HG02970 (cell line): ENCODE data around the gene OLIG3.

Source experiments
- ATAC-seq: cut with Tn5 transposase; IDR thresholded peaks from one replicate; pipeline ENCODE4 v1.9.1; 2021; ENCODE audit warnings: mild to moderate bottlenecking, moderate library complexity, moderate number of reproducible peaks; ENCODE audit not compliant: unreplicated experiment, low FRiP score

OLIG3 gene

GRCh38 chr6:137473598-137473997, 20.6 kb downstream of the OLIG3 start:
- no peak for ATAC-seq

DNA sequence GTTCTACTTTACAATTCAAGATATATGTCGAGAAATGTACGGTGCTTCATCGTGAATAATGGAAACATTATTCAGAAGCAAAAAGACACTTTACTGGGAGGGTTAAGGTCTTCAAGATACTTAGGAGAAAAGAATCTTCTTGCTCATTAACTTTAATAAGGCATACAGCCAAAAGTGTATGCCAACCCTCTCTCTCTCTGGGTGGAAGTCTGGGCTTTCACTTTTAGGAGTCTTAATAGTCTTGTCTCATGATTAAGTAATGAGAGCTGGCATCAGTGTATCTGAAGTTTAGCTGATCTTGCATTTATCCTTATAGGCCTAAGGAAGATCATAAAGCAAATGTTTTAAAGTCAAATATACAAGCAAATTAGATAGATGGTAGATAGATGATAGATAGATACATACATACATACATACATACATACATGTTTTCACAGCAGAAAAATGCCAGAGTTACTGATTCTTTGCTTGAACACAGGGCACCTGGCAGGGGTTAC, 21.5 kb downstream of the OLIG3 start:
- ATAC-seq: no peak

- ATAC-seq: no peak
These were observed 22.2 kb downstream of the OLIG3 start for GRCh38 chr6:137471986-137472385.

GRCh38 chr6:137471497-137471896, 22.7 kb downstream of the OLIG3 start:
- no peak for ATAC-seq

- ATAC-seq: no peak
These were observed 27.0 kb downstream of the OLIG3 start for GRCh38 chr6:137467211-137467610.

- no peak for ATAC-seq
These were observed 28.7 kb downstream of the OLIG3 start for GRCh38 chr6:137465378-137466009.

DNA sequence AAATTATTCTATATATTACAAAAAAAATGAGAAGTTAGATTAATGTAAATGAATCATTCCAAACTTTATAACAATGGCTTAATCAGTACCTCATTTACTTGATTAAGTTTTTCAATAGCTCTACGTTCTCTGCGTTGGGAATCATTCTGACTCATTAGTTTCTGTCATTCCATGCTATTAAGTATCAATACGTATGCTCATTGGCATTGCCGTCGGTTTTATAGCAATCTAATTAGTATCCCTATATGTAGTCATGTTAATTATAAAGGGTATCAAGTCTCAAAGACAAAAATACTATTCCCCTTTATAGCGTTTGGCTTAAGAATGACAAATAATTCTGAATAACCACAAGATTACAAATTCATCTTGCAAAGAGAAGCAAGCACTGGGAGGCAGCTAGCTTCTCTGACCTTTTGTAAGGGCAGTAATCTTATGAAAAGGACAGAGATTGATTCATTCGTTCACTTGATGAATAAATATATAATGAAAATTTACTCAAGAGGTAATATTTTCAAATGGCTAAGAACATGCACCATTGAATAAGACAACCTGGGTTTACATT, 41.8 kb downstream of the OLIG3 start:
- ATAC-seq: no peak

DNA sequence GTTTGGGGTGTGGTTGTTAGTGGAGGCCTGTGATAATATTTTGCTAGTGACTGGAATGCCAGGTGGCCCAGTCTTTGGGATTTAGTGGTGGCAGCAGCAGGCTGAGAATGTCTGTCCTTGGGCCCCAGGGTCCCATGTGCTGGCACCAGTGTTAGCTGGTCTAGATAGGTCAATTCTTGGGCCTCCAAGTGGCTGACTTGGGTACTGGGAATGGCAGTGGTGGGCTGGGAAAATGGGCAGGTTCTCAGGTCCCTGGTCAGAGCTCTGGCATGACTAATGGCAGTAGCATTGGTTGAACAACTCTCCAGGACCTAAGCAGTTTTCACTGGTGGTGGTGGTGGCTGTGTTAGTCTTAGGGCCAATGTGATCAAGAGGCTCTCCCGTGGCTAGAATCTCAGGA, 50.3 kb downstream of the OLIG3 start:
- ATAC-seq: no peak
